Lower lobe of right lung (tissue), 2 donors: ENCODE results near the gene DIP2C. TPM values are rescaled to one million over a fixed set of nuclear protein-coding genes. Genes with fewer than 3 reads are reported as not detected.
A peak's percentile ranks its signal among the peaks of the same experiment; 100 is the strongest.

ENCODE experiments used
- ATAC-seq, 2 donors: fragments of 200-7000 bp; cut with Tn5 transposase; one replicate each; pipeline ENCODE4 v1.9.1; 2020 to 2022; ENCODE audit warnings: mild to moderate bottlenecking in 2 of 2, moderate library complexity in 2 of 2
- DNase-seq: peaks from one replicate; pipeline ENCODE4 v3.0.0-alpha.2; 2020
- H3K27ac ChIP-seq: fragments of 200-600 bp; one replicate; pipeline ENCODE4 v1.8.0; 2022
- H3K27me3 ChIP-seq: fragments of 200-600 bp; one replicate; pipeline ENCODE4 v1.8.0; 2022; ENCODE audit warnings: low read depth
- H3K36me3 ChIP-seq: fragments of 200-600 bp; one replicate; pipeline ENCODE4 v1.8.0; 2022; ENCODE audit warnings: mild to moderate bottlenecking
- H3K4me1 ChIP-seq: fragments of 200-600 bp; one replicate; pipeline ENCODE4 v1.8.0; 2022
- H3K4me3 ChIP-seq: fragments of 200-600 bp; one replicate; pipeline ENCODE4 v1.8.0; 2022; ENCODE audit warnings: mild to moderate bottlenecking
- H3K9me3 ChIP-seq: fragments of 200-600 bp; one replicate; pipeline ENCODE4 v1.8.0; 2022
- CTCF ChIP-seq: fragments of 200-600 bp; IDR thresholded peaks from one replicate; pipeline ENCODE4 v1.8.0; 2022; ENCODE audit warnings: antibody characterized with exemption, mild to moderate bottlenecking
- intact Hi-C: fragments of 100-400 bp; cut with DNase I; formaldehyde crosslinking; loops from one replicate; pipeline ENCODE4 v1.11.0; 2022
- total RNA-seq: library from RNA; stranded (reverse); fragmentation: NEBNext Ultra II Directional; extraction: Animal tissue kit (Norgen Biotek cat#: 25700); gene quantifications from one replicate; pipeline ENCODE4 v1.2.1, GENCODE V29; 2021
- donor health status: DM: no; HTN: yes; CAD: no; lungs with severe emphysema.

The DIP2C gene
- total RNA-seq, 1 donor from 2014 or later, result 15.1 TPM

- no peak for TF ChIP-seq CTCF
- peaks cover 7% of the 10 kb centered on the region for H3K36me3 ChIP-seq
- H3K4me1 ChIP-seq, result no peaks in the 10 kb centered on the region
- peak overlapping the region; percentile 63 for H3K27ac ChIP-seq
- intact Hi-C loops, result no loop called here
- peak; percentile 48 to 76 for ATAC-seq
- no peaks in the 10 kb centered on the region for H3K27me3 ChIP-seq
- no peaks in the 10 kb centered on the region for H3K9me3 ChIP-seq
- DNase-seq, result no peak
- H3K4me3 ChIP-seq, result peak overlapping the region; percentile 44
Observed at GRCh38 chr10:484441-484924, 205.0 kb downstream of the DIP2C start.

- TF ChIP-seq CTCF, result no peak
- peaks cover 7% of the 10 kb centered on the region for H3K36me3 ChIP-seq
- H3K4me1 ChIP-seq, result no peaks in the 10 kb centered on the region
- intact Hi-C loops, result no loop called here
- DNase-seq (no peak), ATAC-seq (no peak)
- no peak overlapping the region for H3K27ac ChIP-seq
- no peaks in the 10 kb centered on the region for H3K27me3 ChIP-seq
- H3K4me3 ChIP-seq, result no peak overlapping the region
- no peaks in the 10 kb centered on the region for H3K9me3 ChIP-seq
Observed at GRCh38 chr10:483261-483660, 206.2 kb downstream of the DIP2C start.

GRCh38 chr10:482848-483247, 206.6 kb downstream of the DIP2C start:
- no peak for DNase-seq
- no peak overlapping the region for H3K27ac ChIP-seq
- no peaks in the 10 kb centered on the region for H3K9me3 ChIP-seq
- intact Hi-C loops, result no loop called here
- H3K4me1 ChIP-seq, result no peaks in the 10 kb centered on the region
- H3K27me3 ChIP-seq, result no peaks in the 10 kb centered on the region
- H3K4me3 ChIP-seq, result no peak overlapping the region
- H3K36me3 ChIP-seq, result peaks cover 7% of the 10 kb centered on the region
- ATAC-seq, result no peak
- TF ChIP-seq CTCF, result no peak

- no peaks in the 10 kb centered on the region for H3K4me1 ChIP-seq
Observed at GRCh38 chr10:482051-482501, 207.4 kb downstream of the DIP2C start.

GRCh38 chr10:481628-482027, 207.8 kb downstream of the DIP2C start:
- Histone ChIP-seq H3K4me3 (no peak overlapping the region), H3K9me3 (no peaks in the 10 kb centered on the region), H3K27me3 (no peaks in the 10 kb centered on the region), H3K4me1 (no peaks in the 10 kb centered on the region), H3K36me3 (peaks cover 7% of the 10 kb centered on the region), H3K27ac (no peak overlapping the region)
- intact Hi-C loops, result no loop called here
- ATAC-seq (no peak), DNase-seq (no peak)
- TF ChIP-seq CTCF, result no peak

More at GRCh38 chr10:482051-482501, 207.4 kb downstream of the DIP2C start:
- H3K36me3 ChIP-seq, result peaks cover 7% of the 10 kb centered on the region
- DNase-seq, result no peak
- H3K4me3 ChIP-seq, result no peak overlapping the region
- no peaks in the 10 kb centered on the region for H3K9me3 ChIP-seq
- H3K27ac ChIP-seq, result no peak overlapping the region
- no peak for TF ChIP-seq CTCF
- H3K27me3 ChIP-seq, result no peaks in the 10 kb centered on the region
- no peak for ATAC-seq
- intact Hi-C loops, result no loop called here
